Body of pancreas (tissue), 4 donors: ENCODE results near the gene DOK6. TPM values are rescaled to one million over a fixed set of nuclear protein-coding genes. Genes with fewer than 3 reads are reported as not detected.
"Not testable (repeated sequence)": the region's sequence is repeated elsewhere in the genome, so short reads cannot be mapped to it uniquely, and the experiment has no call there.

ENCODE experiments used
- ATAC-seq: fragments of 150-250 bp; one replicate; pipeline ENCODE4 v1.9.1; 2016
- DNase-seq, 4 donors: peaks; one replicate each; pipeline ENCODE4 v3.0.0-alpha.2; 2019
- H3K27ac ChIP-seq, 4 donors: fragments of 200-600 bp; sonication (generic); 1 replicate in 3 of 4; 2 replicates in 1 of 4; pipeline versions ENCODE4 v1.5.1 to v1.6.1; 2016 to 2019; ENCODE audit warnings: mild to moderate bottlenecking in 1 of 4, mixed read lengths in 1 of 4, moderate library complexity in 1 of 4
- H3K27me3 ChIP-seq, 2 donors: fragments of 200-600 bp; sonication (generic); one replicate each; pipeline ENCODE4 v1.6.0; 2016; ENCODE audit warnings: mild to moderate bottlenecking in 1 of 2
- H3K36me3 ChIP-seq, 2 donors: fragments of 200-600 bp; sonication (generic); replicated peaks in 1 of 2; 2 replicates each; pipeline ENCODE4 v1.5.1; 2016; ENCODE audit warnings: low read depth in 2 of 2; ENCODE audit not compliant: insufficient read depth in 1 of 2
- H3K4me1 ChIP-seq: fragments of 200-600 bp; sonication (generic); one replicate; pipeline ENCODE4 v1.6.0; 2016
- H3K4me3 ChIP-seq, 2 donors: fragments of 200-600 bp; sonication (generic); 1 replicate in 1 of 2; 2 replicates in 1 of 2; pipeline ENCODE4 v1.5.1; 2016 to 2019
- H3K9me3 ChIP-seq, 3 donors: fragments of 200-600 bp; sonication (generic); 1 replicate in 2 of 3; 2 replicates in 1 of 3; pipeline ENCODE4 v1.5.1; 2016
- POLR2A ChIP-seq, 3 donors: fragments of 450-650 bp; IDR thresholded peaks; one replicate each; pipeline ENCODE4 v1.6.1; 2016; ENCODE audit warnings: antibody characterized with exemption in 3 of 3, mild to moderate bottlenecking in 2 of 3
- WGBS, 2 donors: methylation state at CpG; one replicate each; pipeline ENCODE4 v1.1.5; 2017; 5-methylcytosine and 5-hydroxymethylcytosine counted together
- intact Hi-C: fragments of 100-400 bp; cut with DNase I; formaldehyde crosslinking; loops from one replicate; pipeline ENCODE4 v1.15.1; 2023
- total RNA-seq, 2 donors: library from RNA; depleted of rRNA; stranded (reverse); fragments of >200 nt; gene quantifications; one replicate each; pipeline ENCODE4 v1.1.0, GENCODE V29; 2016
- TF ChIP-seq, protein P1 (sequence below), 7 experiments: fragments of 450-650 bp in 4 of 7; fragments of 200-600 bp in 3 of 7; sonication (generic) in 3 of 7; IDR thresholded peaks; one replicate each; pipeline ENCODE4 v1.5.1; 2016 to 2019; ENCODE audit warnings: antibody characterized with exemption in 7 of 7

The DOK6 gene
- under 1 TPM; under 0.01 to 0.66 TPM for total RNA-seq

DNA sequence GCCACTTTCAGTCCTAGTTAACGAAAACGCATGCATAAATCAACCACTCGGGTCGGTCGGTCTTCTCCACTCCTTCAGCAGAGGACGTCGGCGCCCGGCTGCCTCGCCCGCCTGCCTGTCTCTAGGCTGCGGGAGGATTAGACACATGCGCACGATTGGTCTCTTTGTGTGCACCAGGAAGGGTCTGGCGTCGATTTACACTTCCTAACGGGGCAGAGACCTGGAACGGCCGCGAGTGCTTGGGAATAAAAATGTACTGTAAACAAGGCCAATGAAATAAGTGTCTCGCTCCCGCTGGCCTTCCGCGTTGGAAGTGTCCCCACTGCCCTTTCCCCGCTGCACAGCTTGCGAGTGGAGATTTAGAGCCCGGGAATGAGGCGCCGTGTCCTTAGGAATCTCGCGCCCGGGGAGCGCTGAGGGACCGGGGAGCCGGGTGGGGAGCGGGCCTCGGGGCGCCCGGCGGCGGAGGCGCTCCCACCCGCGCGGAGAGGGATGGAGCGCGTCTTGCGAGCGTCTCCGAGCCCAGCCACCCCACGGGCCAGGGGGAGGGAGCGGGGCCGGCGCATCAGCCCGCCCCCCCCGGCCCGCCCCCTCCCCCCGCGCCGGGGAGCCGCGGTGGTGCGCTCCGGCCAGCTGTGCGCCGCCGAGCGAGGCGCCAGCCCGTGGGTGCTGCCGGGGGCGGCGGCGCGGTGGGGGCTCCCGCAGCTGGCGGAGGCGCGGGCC, at the start of gene DOK6:
Gene DOK6, plus strand, starts transcription at position 636 of the 723 bp plus-strand sequence.
- DNase-seq (peak; percentile 21 to 40 (median 31)), ATAC-seq (peak; percentile 57)
- H3K27me3 ChIP-seq: no peaks in the 10 kb centered on the region
- H3K4me3 ChIP-seq: peak within 1 kb of the TSS; percentile 5 to 11
- no peaks in the 10 kb centered on the region for H3K36me3 ChIP-seq
- H3K4me1 ChIP-seq: peaks cover 22% of the 10 kb centered on the region
- H3K9me3 ChIP-seq: no peaks in the 10 kb centered on the region
- 1% methylated on average over 46 to 57 of the region's 79 CpGs for WGBS, 2 donors
- H3K27ac ChIP-seq: no peak within 1 kb of the TSS
- intact Hi-C loops: no loop called here
- TF ChIP-seq POLR2A (IDR thresholded peaks at IDR 0.05): no peak
- TF ChIP-seq, protein P1, sequence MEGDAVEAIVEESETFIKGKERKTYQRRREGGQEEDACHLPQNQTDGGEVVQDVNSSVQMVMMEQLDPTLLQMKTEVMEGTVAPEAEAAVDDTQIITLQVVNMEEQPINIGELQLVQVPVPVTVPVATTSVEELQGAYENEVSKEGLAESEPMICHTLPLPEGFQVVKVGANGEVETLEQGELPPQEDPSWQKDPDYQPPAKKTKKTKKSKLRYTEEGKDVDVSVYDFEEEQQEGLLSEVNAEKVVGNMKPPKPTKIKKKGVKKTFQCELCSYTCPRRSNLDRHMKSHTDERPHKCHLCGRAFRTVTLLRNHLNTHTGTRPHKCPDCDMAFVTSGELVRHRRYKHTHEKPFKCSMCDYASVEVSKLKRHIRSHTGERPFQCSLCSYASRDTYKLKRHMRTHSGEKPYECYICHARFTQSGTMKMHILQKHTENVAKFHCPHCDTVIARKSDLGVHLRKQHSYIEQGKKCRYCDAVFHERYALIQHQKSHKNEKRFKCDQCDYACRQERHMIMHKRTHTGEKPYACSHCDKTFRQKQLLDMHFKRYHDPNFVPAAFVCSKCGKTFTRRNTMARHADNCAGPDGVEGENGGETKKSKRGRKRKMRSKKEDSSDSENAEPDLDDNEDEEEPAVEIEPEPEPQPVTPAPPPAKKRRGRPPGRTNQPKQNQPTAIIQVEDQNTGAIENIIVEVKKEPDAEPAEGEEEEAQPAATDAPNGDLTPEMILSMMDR (IDR thresholded peaks at IDR 0.05): no peak

DNA sequence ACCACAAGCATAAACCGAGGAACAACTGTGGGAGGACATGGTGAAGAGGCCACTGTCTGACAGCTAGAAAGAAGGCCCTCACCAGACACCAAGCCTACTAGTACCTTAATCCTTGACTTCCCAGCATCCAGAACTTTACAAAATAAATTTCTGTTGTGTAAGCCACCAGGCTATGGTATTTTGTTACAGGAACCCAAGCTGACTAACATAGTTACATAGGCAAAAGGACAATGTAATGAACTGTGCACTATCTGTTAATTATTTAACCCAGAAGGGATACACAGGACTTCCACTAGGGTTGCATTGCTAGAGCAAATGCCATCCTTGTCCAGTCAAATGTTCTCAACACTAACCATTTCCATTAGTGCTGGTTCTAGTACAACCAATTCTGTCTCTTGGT, 47.7 kb upstream of the DOK6 start:
- 93 to 100% methylated on average over 1 of the region's 1 CpG for WGBS, 2 donors
- Histone ChIP-seq H3K27ac (no peak overlapping the region), H3K36me3 (no peaks in the 10 kb centered on the region), H3K4me3 (no peak overlapping the region), H3K27me3 (no peaks in the 10 kb centered on the region), H3K9me3 (no peaks in the 10 kb centered on the region), H3K4me1 (no peaks in the 10 kb centered on the region)
- intact Hi-C loops: no loop called here
- no peak for DNase-seq
- no peak for ATAC-seq
- TF ChIP-seq, protein P1 (IDR thresholded peaks at IDR 0.05): no peak
- TF ChIP-seq POLR2A (IDR thresholded peaks at IDR 0.05): no peak

DNA sequence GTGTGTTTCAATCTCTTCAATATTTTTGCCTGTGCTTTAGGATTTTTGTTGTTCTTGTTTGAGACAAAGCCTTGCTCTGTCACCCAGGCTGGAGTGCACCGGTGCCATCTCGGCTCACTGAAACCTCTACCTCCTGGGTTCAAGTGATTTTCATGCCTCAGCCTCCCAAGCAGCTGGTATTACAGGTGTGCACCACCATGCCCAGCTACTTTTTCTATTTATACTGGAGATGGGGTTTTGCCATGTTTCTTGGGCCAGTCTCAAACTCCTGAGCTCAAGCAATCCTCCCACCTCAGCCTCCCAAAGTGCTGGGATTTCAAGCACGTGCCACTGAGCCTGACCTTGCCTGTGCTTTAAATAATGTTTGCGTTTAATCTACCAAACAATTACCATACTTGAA, 43.1 kb upstream of the DOK6 start:
- WGBS, 2 donors: 68 to 79% methylated on average over 4 of the region's 4 CpGs
- Histone ChIP-seq H3K4me3 (no peak overlapping the region), H3K36me3 (no peaks in the 10 kb centered on the region), H3K4me1 (no peaks in the 10 kb centered on the region), H3K9me3 (peaks cover 0 to 12% (median 0%) of the 10 kb centered on the region in 3 donors), H3K27me3 (no peaks in the 10 kb centered on the region), H3K27ac (no peak overlapping the region)
- TF ChIP-seq, protein P1 (IDR thresholded peaks at IDR 0.05): no peak
- TF ChIP-seq POLR2A (IDR thresholded peaks at IDR 0.05): no peak
- DNase-seq: no peak
- intact Hi-C loops: no loop called here
- no peak for ATAC-seq

DNA sequence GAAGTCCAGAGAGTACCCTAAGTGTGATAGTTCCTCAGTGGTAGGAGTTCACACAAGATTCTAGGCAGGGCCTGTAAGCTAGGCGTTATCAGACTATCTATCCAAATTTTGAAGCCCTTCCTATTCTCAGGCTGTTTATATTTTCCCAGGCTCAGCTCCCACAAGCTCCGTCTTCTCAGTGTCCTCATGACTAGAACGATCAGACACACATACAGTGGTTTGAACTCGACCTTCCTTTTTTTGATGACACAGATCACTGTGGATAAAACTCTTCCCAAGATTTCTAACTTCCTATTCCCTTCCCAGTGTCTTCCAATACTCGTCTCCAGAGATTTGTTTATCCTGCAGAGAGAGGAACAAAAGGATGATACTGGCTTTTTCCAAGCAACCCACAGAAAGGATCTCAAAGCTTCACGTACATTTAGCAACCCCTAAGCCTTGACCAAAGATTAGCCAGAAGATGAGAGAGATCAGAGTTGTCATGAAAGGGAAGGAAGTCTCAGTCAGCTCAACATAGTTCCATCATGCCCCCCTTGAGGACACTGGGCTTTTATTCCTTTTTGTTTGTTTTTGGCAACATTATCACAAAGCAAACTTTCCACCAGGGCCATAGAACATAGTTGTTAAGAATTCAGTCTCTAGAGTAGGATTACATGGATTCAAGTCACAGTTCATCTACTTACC, 42.3 kb upstream of the DOK6 start:
- H3K27me3 ChIP-seq: no peaks in the 10 kb centered on the region
- WGBS, 2 donors: 51 to 65% methylated on average over 6 of the region's 6 CpGs
- TF ChIP-seq, protein P1 (IDR thresholded peaks at IDR 0.05): no peak
- TF ChIP-seq POLR2A (IDR thresholded peaks at IDR 0.05): no peak
- H3K4me1 ChIP-seq: no peaks in the 10 kb centered on the region
- intact Hi-C loops: no loop called here
- H3K36me3 ChIP-seq: no peaks in the 10 kb centered on the region
- no peak overlapping the region for H3K27ac ChIP-seq
- no peak for DNase-seq
- ATAC-seq: no peak
- peaks cover 0 to 12% (median 0%) of the 10 kb centered on the region in 3 donors for H3K9me3 ChIP-seq
- no peak overlapping the region for H3K4me3 ChIP-seq

DNA sequence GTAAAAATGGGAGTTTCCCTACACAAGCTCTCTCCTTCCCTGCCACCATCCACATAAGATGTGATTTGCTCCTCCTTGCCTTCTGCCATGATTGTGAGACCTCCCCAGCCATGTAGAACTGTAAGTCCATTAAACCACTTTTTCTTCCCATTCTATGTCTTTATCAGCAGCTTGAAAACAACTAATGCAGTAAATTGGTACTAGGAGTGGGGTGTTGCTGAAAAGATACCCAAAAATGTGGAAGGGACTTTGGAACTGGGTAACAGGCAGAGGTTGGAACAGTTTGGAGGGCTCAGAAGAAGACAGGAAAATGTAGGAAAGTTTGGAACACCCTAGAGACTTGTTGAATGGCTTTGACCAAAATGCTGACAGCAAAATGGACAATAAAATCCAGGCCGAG, 40.9 kb upstream of the DOK6 start:
- H3K9me3 ChIP-seq: peaks cover 0 to 12% (median 0%) of the 10 kb centered on the region in 3 donors
- DNase-seq, H3K4me1 ChIP-seq, H3K36me3 ChIP-seq, ATAC-seq, H3K4me3 ChIP-seq, H3K27ac ChIP-seq, intact Hi-C loops, H3K27me3 ChIP-seq: not testable (repeated sequence)
- WGBS, 2 donors: 65 to 83% methylated on average over 1 of the region's 1 CpG
